ENCODE measurements around the gene TMEM175.

DNA sequence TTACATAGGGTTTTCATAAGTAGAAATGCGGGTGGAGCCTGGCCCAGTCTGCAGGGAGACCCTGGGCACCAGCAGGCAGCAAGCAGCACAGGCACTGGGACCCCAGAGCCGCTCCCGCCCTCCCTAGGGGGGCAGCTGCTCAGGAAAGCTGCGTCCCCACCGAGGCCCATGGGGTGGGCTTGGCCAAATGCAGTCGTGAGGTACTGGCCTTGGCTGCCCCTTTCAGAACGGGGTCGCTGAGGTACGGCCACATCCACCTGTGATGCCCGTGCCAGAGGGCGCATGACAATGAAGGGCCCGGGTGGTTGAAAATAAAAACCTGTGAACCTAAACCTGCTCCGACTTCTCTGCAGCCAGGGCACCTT, 16.7 kb downstream of the TMEM175 start:
- TF ChIP-seq, protein P1, sequence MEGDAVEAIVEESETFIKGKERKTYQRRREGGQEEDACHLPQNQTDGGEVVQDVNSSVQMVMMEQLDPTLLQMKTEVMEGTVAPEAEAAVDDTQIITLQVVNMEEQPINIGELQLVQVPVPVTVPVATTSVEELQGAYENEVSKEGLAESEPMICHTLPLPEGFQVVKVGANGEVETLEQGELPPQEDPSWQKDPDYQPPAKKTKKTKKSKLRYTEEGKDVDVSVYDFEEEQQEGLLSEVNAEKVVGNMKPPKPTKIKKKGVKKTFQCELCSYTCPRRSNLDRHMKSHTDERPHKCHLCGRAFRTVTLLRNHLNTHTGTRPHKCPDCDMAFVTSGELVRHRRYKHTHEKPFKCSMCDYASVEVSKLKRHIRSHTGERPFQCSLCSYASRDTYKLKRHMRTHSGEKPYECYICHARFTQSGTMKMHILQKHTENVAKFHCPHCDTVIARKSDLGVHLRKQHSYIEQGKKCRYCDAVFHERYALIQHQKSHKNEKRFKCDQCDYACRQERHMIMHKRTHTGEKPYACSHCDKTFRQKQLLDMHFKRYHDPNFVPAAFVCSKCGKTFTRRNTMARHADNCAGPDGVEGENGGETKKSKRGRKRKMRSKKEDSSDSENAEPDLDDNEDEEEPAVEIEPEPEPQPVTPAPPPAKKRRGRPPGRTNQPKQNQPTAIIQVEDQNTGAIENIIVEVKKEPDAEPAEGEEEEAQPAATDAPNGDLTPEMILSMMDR (IDR thresholded peaks at IDR 0.05; ENCODE audit: low read depth, low read length) = no peak
- no peak for TF ChIP-seq POLR2A (IDR thresholded peaks at IDR 0.05; ENCODE audit: extremely low read depth, insufficient read length)
- TF ChIP-seq, protein P2, sequence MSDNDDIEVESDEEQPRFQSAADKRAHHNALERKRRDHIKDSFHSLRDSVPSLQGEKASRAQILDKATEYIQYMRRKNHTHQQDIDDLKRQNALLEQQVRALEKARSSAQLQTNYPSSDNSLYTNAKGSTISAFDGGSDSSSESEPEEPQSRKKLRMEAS (IDR thresholded peaks at IDR 0.05; ENCODE audit: low read depth, low read length) = no peak
